CD4-positive, alpha-beta memory T cell (primary cell): Measurements from ENCODE around the gene ATOSA. TPM values are rescaled to one million over a fixed set of nuclear protein-coding genes. Genes with fewer than 3 reads are reported as not detected.

Experiments
- CTCF ChIA-PET: fragments of 350-600 bp; sonication (Branson Sonifier 250); formaldehyde crosslinking; loops from one replicate; lab custom pipeline; 2021; ENCODE audit warnings: inconsistent platforms; ENCODE audit not compliant: partially characterized antibody; lab: Charles Lee
- POLR2A ChIA-PET: fragments of 350-600 bp; sonication (Branson Sonifier 250); formaldehyde crosslinking; loops from one replicate; lab custom pipeline; 2021; ENCODE audit not compliant: partially characterized antibody; lab: Charles Lee
- DNase-seq, 5 donors: peaks; one replicate each; pipeline versions ENCODE4 v3.0.0 to v3.0.0-alpha.2; 2020 to 2022; ENCODE audit warnings: mixed read lengths in 1 of 5
- H3K27ac ChIP-seq: one replicate; pipeline ENCODE4 v1.7.0; 2013; ENCODE audit warnings: low read depth, low read length
- H3K27me3 ChIP-seq: 2 replicates; pipeline ENCODE4 v1.7.0; 2013; ENCODE audit warnings: mild to moderate bottlenecking, low read length, moderate library complexity; ENCODE audit not compliant: insufficient read depth
- H3K36me3 ChIP-seq: 2 replicates; pipeline ENCODE4 v1.7.0; 2013; ENCODE audit warnings: mild to moderate bottlenecking, low read length, moderate library complexity; ENCODE audit not compliant: insufficient read depth
- H3K4me1 ChIP-seq: 2 replicates; pipeline ENCODE4 v1.7.0; 2013; ENCODE audit warnings: mild to moderate bottlenecking, low read length, moderate library complexity; ENCODE audit not compliant: insufficient read depth
- H3K4me3 ChIP-seq, 2 donors: one replicate each; pipeline ENCODE4 v1.7.0; 2013; ENCODE audit warnings: low read length in 2 of 2, mild to moderate bottlenecking in 1 of 2
- H3K9me3 ChIP-seq, 2 donors: one replicate each; pipeline ENCODE4 v1.7.0; 2013; ENCODE audit warnings: low read length in 2 of 2, control low read depth in 1 of 2; ENCODE audit not compliant: control insufficient read depth in 1 of 2
- H3K27ac Mint-ChIP-seq, 7 donors: one replicate each; pipeline ENCODE4 v1.8.0; 2020 to 2021; ENCODE audit warnings: mixed read lengths in 7 of 7, mild to moderate bottlenecking in 6 of 7, inconsistent platforms in 3 of 7, moderate library complexity in 3 of 7
- H3K27me3 Mint-ChIP-seq, 2 donors: one replicate each; pipeline ENCODE4 v1.8.0; 2020 to 2021; ENCODE audit warnings: mixed read lengths in 2 of 2
- H3K36me3 Mint-ChIP-seq, 2 donors: one replicate each; pipeline ENCODE4 v1.8.0; 2020 to 2021; ENCODE audit warnings: mixed read lengths in 2 of 2, inconsistent platforms in 1 of 2, mild to moderate bottlenecking in 1 of 2
- H3K4me1 Mint-ChIP-seq, 4 donors: one replicate each; pipeline ENCODE4 v1.8.0; 2020 to 2021; ENCODE audit warnings: mixed read lengths in 4 of 4, mild to moderate bottlenecking in 1 of 4
- H3K4me3 Mint-ChIP-seq, 8 donors: one replicate each; pipeline ENCODE4 v1.8.0; 2020 to 2021; ENCODE audit warnings: mixed read lengths in 8 of 8, mild to moderate bottlenecking in 7 of 8, moderate library complexity in 6 of 8, inconsistent platforms in 3 of 8
- H3K9me3 Mint-ChIP-seq, 8 donors: one replicate each; pipeline ENCODE4 v1.8.0; 2020 to 2021; ENCODE audit warnings: mixed read lengths in 8 of 8, mild to moderate bottlenecking in 5 of 8, inconsistent platforms in 3 of 8, moderate library complexity in 1 of 8
- intact Hi-C: fragments of 100-400 bp; cut with micrococcal nuclease; formaldehyde crosslinking; loops from one replicate; pipeline ENCODE4 v1.15.1; 2023
- polyA plus RNA-seq, 2 donors: library from polyadenylated mRNA; unstranded; fragments of 300-500 nt; fragmentation: Illumina TruSeq; gene quantifications; one replicate each; pipeline ENCODE4 v1.2.3, GENCODE V29; 2021
- total RNA-seq, 2 experiments: library from RNA; stranded (reverse); gene quantifications; one replicate each; pipeline ENCODE4 v1.2.3, GENCODE V29; 2021

ATOSA gene
- total and polyA plus RNA-seq, 4 experiments from 2014 or later, result 12.7 to 97.1 (median 54.7) TPM

GRCh38 chr15:52716536-52716935, 37.3 kb upstream of the ATOSA start:
- POLR2A ChIA-PET, result no interaction called here
- no peaks in the 10 kb centered on the region for H3K9me3 Mint-ChIP-seq
- intact Hi-C loops, result no loop called here

GRCh38 chr15:52715411-52715810, 36.2 kb upstream of the ATOSA start:
- Histone ChIP-seq H3K27ac (no peak overlapping the region), H3K9me3 (no peaks in the 10 kb centered on the region), H3K4me3 (no peak overlapping the region), H3K4me1 (no peaks in the 10 kb centered on the region), H3K36me3 (no peaks in the 10 kb centered on the region), H3K27me3 (no peaks in the 10 kb centered on the region)
- CTCF ChIA-PET, result no interaction called here
- intact Hi-C loops, result no loop called here
- DNase-seq, result no peak
- peaks cover 0 to 1% of the 10 kb centered on the region in 2 donors for H3K27me3 Mint-ChIP-seq
- no peak overlapping the region for H3K4me3 Mint-ChIP-seq
- POLR2A ChIA-PET, result no interaction called here
- H3K4me1 Mint-ChIP-seq, result no peaks in the 10 kb centered on the region
- H3K27ac Mint-ChIP-seq, result no peak overlapping the region
- H3K36me3 Mint-ChIP-seq, result no peaks in the 10 kb centered on the region
- no peaks in the 10 kb centered on the region for H3K9me3 Mint-ChIP-seq

More at GRCh38 chr15:52716536-52716935, 37.3 kb upstream of the ATOSA start:
- Mint-ChIP-seq H3K27me3 (peaks cover 0 to 1% of the 10 kb centered on the region in 2 donors), H3K27ac (no peak overlapping the region), H3K36me3 (no peaks in the 10 kb centered on the region), H3K4me1 (no peaks in the 10 kb centered on the region), H3K4me3 (no peak overlapping the region)
- CTCF ChIA-PET, result no interaction called here
- Histone ChIP-seq H3K4me1 (no peaks in the 10 kb centered on the region), H3K9me3 (no peaks in the 10 kb centered on the region), H3K27ac (no peak overlapping the region), H3K27me3 (no peaks in the 10 kb centered on the region), H3K4me3 (no peak overlapping the region), H3K36me3 (no peaks in the 10 kb centered on the region)
- DNase-seq, result no peak

- POLR2A ChIA-PET, result no interaction called here
- no peak overlapping the region for H3K27ac ChIP-seq
- H3K4me1 ChIP-seq, result no peaks in the 10 kb centered on the region
- no peak for DNase-seq
- CTCF ChIA-PET, result no interaction called here
- H3K4me3 Mint-ChIP-seq, result no peak overlapping the region
- H3K4me3 ChIP-seq, result no peak overlapping the region
- no peaks in the 10 kb centered on the region for H3K4me1 Mint-ChIP-seq
- no peaks in the 10 kb centered on the region for H3K36me3 Mint-ChIP-seq
- intact Hi-C loops, result no loop called here
- H3K9me3 Mint-ChIP-seq, result no peaks in the 10 kb centered on the region
- H3K27me3 ChIP-seq, result no peaks in the 10 kb centered on the region
- no peaks in the 10 kb centered on the region for H3K9me3 ChIP-seq
- no peaks in the 10 kb centered on the region for H3K36me3 ChIP-seq
- H3K27ac Mint-ChIP-seq, result no peak overlapping the region
- H3K27me3 Mint-ChIP-seq, result peaks cover 0 to 1% of the 10 kb centered on the region in 2 donors
Observed at GRCh38 chr15:52714968-52715367, 35.8 kb upstream of the ATOSA start.

GRCh38 chr15:52710708-52711389, 31.7 kb upstream of the ATOSA start:
- ChIA-PET CTCF (interaction anchor here (1.1 to 1.2 kb wide), 2 partner anchors 69 to 454 kb away, joined by 3 read pairs; no protein-coding TSS in a partner anchor), POLR2A (no interaction called here)
- Histone ChIP-seq H3K27ac (no peak overlapping the region), H3K4me1 (no peaks in the 10 kb centered on the region), H3K36me3 (no peaks in the 10 kb centered on the region), H3K27me3 (no peaks in the 10 kb centered on the region), H3K4me3 (no peak overlapping the region), H3K9me3 (no peaks in the 10 kb centered on the region)
- Mint-ChIP-seq H3K4me3 (no peak overlapping the region), H3K36me3 (no peaks in the 10 kb centered on the region), H3K4me1 (no peaks in the 10 kb centered on the region), H3K27ac (peak overlapping the region in 2 of 7 donors; percentile 7 to 50), H3K27me3 (peaks cover 0 to 1% of the 10 kb centered on the region in 2 donors), H3K9me3 (no peaks in the 10 kb centered on the region)
- no peak for DNase-seq
- intact Hi-C loops, result no loop called here

- ChIA-PET CTCF (interaction anchor here (1.1 to 1.2 kb wide), 2 partner anchors 68 to 453 kb away, joined by 3 read pairs; no protein-coding TSS in a partner anchor), POLR2A (no interaction called here)
- Histone ChIP-seq H3K27ac (no peak overlapping the region), H3K4me1 (no peaks in the 10 kb centered on the region), H3K36me3 (no peaks in the 10 kb centered on the region), H3K4me3 (no peak overlapping the region), H3K9me3 (no peaks in the 10 kb centered on the region), H3K27me3 (no peaks in the 10 kb centered on the region)
- Mint-ChIP-seq H3K4me1 (no peaks in the 10 kb centered on the region), H3K27ac (peak overlapping the region in 2 of 7 donors; percentile 7 to 50), H3K9me3 (no peaks in the 10 kb centered on the region), H3K36me3 (no peaks in the 10 kb centered on the region), H3K4me3 (no peak overlapping the region), H3K27me3 (peaks cover 0 to 1% of the 10 kb centered on the region in 2 donors)
- intact Hi-C loops, result no loop called here
- no peak for DNase-seq
Observed at GRCh38 chr15:52710050-52710707, 31.0 kb upstream of the ATOSA start.

GRCh38 chr15:52709187-52709981, 30.2 kb upstream of the ATOSA start:
- CTCF ChIA-PET, result interaction anchor here (1.2 kb wide), 1 partner anchor 67 kb away, joined by 3 read pairs; no protein-coding TSS in a partner anchor
- POLR2A ChIA-PET, result no interaction called here
- no peaks in the 10 kb centered on the region for H3K36me3 ChIP-seq
- H3K27ac Mint-ChIP-seq, result peak overlapping the region in 1 of 7 donors; percentile 11
- H3K4me1 ChIP-seq, result no peaks in the 10 kb centered on the region
- intact Hi-C loops, result no loop called here
- H3K4me3 ChIP-seq, result no peak overlapping the region
- H3K4me1 Mint-ChIP-seq, result no peaks in the 10 kb centered on the region
- H3K27me3 ChIP-seq, result no peaks in the 10 kb centered on the region
- no peak overlapping the region for H3K4me3 Mint-ChIP-seq
- no peaks in the 10 kb centered on the region for H3K36me3 Mint-ChIP-seq
- H3K27ac ChIP-seq, result no peak overlapping the region
- H3K27me3 Mint-ChIP-seq, result no peaks in the 10 kb centered on the region
- no peaks in the 10 kb centered on the region for H3K9me3 Mint-ChIP-seq
- H3K9me3 ChIP-seq, result no peaks in the 10 kb centered on the region
- no peak for DNase-seq

GRCh38 chr15:52706091-52706490, 26.9 kb upstream of the ATOSA start:
- Histone ChIP-seq H3K27me3 (no peaks in the 10 kb centered on the region), H3K4me3 (no peak overlapping the region), H3K27ac (no peak overlapping the region), H3K4me1 (no peaks in the 10 kb centered on the region), H3K9me3 (no peaks in the 10 kb centered on the region), H3K36me3 (no peaks in the 10 kb centered on the region)
- DNase-seq, result no peak
- H3K27ac Mint-ChIP-seq, result no peak overlapping the region
- peaks cover 0 to 2% (median 0%) of the 10 kb centered on the region in 8 donors for H3K9me3 Mint-ChIP-seq
- H3K27me3 Mint-ChIP-seq, result no peaks in the 10 kb centered on the region
- ChIA-PET POLR2A (no interaction called here), CTCF (no interaction called here)
- H3K4me1 Mint-ChIP-seq, result no peaks in the 10 kb centered on the region
- intact Hi-C loops, result no loop called here
- H3K4me3 Mint-ChIP-seq, result no peak overlapping the region
- H3K36me3 Mint-ChIP-seq, result no peaks in the 10 kb centered on the region
